ENCODE results near the gene GPX4. TPM values are rescaled to one million over a fixed set of nuclear protein-coding genes. Genes with fewer than 3 reads are reported as not detected.

GPX4 gene, protein sequence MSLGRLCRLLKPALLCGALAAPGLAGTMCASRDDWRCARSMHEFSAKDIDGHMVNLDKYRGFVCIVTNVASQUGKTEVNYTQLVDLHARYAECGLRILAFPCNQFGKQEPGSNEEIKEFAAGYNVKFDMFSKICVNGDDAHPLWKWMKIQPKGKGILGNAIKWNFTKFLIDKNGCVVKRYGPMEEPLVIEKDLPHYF
- 100 to 1,000 TPM; 350 to 485 (median 414) TPM for total RNA-seq

DNA sequence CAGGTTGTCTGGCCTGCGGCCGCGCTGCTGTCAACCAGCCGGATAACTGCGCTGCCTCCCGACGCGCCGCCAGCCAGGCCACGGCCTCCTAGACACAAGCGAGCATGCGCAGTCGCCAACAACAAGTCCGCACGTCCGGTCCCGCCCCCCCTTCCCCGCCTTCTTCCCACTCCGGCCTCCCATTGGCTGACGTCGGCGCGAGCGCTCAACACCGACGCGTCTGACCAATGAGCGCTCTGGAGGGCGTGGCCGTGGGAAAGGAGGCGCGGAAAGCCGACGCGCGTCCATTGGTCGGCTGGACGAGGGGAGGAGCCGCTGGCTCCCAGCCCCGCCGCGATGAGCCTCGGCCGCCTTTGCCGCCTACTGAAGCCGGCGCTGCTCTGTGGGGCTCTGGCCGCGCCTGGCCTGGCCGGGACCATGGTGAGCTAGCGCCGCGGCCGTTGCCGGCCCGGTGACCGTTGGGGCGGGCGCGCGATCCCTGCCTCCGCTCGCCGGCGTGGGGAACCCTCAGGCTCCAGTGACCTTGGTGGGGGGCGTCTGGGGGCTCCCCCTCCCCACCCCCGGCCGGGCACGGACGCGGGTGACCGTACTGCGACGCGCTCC, at the start of gene GPX4:
Gene GPX4, plus strand, starts transcription at position 287 of the 603 bp plus-strand sequence. Its CDS starts 50 bp downstream, at position 337.
- H3K4me3 ChIP-seq (replicated peaks in 1 of 3) = peak within 1 kb of the TSS; percentile 47 to 98 (median 48)
- H3K27me3 ChIP-seq = no peaks in the 10 kb centered on the region
- peaks cover 51 to 60% of the 10 kb centered on the region in 2 donors for H3K4me1 ChIP-seq
- whole genome bisulfite sequencing, 2 donors = 2% methylated on average over 11 of the region's 75 CpGs; no CpG with 5 or more reads in 1 of the 2 donors
- no peaks in the 10 kb centered on the region for H3K9me3 ChIP-seq
- TF ChIP-seq, protein P1, sequence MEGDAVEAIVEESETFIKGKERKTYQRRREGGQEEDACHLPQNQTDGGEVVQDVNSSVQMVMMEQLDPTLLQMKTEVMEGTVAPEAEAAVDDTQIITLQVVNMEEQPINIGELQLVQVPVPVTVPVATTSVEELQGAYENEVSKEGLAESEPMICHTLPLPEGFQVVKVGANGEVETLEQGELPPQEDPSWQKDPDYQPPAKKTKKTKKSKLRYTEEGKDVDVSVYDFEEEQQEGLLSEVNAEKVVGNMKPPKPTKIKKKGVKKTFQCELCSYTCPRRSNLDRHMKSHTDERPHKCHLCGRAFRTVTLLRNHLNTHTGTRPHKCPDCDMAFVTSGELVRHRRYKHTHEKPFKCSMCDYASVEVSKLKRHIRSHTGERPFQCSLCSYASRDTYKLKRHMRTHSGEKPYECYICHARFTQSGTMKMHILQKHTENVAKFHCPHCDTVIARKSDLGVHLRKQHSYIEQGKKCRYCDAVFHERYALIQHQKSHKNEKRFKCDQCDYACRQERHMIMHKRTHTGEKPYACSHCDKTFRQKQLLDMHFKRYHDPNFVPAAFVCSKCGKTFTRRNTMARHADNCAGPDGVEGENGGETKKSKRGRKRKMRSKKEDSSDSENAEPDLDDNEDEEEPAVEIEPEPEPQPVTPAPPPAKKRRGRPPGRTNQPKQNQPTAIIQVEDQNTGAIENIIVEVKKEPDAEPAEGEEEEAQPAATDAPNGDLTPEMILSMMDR (IDR thresholded peaks at IDR 0.05) = no peak
- TF ChIP-seq POLR2A (IDR thresholded peaks at IDR 0.05) = peak; percentile 95 to 99
- H3K27ac ChIP-seq = peak within 1 kb of the TSS; percentile 98 to 99 (median 99)
- intact Hi-C loops (cut with DNase I) = no loop called here
- H3K36me3 ChIP-seq = peaks cover 17 to 23% of the 10 kb centered on the region in 2 donors
- DNase-seq = peak; percentile 99 to 100

DNA sequence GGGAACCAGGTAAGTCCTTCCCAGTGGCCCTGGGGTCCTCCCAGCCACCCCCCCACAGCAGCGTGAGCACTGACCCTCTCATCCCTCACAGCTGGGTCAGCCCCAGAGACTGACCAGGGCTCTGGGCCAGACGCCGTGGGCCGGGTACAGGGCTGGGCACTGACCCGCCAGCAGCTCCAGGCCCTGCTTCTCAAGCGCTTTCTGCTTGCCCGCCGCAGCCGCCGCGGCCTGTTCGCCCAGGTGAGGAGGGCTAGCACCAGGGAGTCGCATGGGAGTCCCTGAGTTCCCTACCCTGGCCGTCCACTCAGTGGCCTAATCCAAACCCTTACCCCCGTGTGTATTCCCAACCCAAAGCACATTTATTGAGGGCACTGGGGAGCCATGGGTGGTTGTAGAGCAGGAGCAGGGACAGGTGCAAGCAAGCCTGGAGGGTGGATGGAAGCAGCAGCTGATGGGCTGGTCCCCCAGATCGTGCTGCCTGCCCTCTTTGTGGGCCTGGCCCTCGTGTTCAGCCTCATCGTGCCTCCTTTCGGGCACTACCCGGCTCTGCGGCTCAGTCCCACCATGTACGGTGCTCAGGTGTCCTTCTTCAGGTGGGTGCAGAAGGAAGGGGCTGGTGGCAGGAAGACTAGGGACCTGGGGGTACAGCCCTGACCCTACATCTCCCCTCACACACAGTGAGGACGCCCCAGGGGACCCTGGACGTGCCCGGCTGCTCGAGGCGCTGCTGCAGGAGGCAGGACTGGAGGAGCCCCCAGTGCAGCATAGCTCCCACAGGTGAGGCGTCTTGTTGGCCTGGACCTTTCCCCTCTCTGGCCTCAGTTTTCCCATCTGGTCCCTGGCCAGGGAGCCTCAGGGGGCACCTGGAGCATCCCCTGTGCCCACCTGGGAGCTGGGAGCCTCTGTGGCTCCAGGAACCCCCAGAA, 49.4 kb upstream of the GPX4 start:
- Histone ChIP-seq H3K4me1 (no peaks in the 10 kb centered on the region), H3K27me3 (no peaks in the 10 kb centered on the region), H3K4me3 (replicated peaks in 1 of 3) (no peak overlapping the region), H3K36me3 (no peaks in the 10 kb centered on the region), H3K9me3 (no peaks in the 10 kb centered on the region), H3K27ac (no peak overlapping the region)
- intact Hi-C loops (cut with DNase I) = no loop called here
- no peak for DNase-seq
- 94 to 96% methylated on average over 9 to 21 of the region's 28 CpGs for WGBS, 2 donors
- no peak for TF ChIP-seq POLR2A (IDR thresholded peaks at IDR 0.05)
- TF ChIP-seq, protein P1 (IDR thresholded peaks at IDR 0.05) = no peak

DNA sequence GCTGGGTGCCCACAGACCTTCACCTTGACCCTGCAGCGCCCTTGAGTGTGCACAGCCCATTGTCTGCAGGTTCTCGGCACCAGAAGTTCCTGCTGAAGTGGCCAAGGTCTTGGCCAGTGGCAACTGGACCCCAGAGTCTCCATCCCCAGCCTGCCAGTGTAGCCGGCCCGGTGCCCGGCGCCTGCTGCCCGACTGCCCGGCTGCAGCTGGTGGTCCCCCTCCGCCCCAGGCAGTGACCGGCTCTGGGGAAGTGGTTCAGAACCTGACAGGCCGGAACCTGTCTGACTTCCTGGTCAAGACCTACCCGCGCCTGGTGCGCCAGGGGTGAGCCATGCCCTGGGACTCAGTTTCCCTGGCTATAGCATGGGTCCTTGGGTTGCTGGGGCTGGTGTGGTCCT, 48.8 kb upstream of the GPX4 start:
- TF ChIP-seq, protein P1 (IDR thresholded peaks at IDR 0.05) = no peak
- TF ChIP-seq POLR2A (IDR thresholded peaks at IDR 0.05) = no peak
- Histone ChIP-seq H3K27me3 (no peaks in the 10 kb centered on the region), H3K27ac (no peak overlapping the region), H3K36me3 (no peaks in the 10 kb centered on the region), H3K4me3 (replicated peaks in 1 of 3) (no peak overlapping the region), H3K9me3 (no peaks in the 10 kb centered on the region), H3K4me1 (no peaks in the 10 kb centered on the region)
- intact Hi-C loops (cut with DNase I) = no loop called here
- WGBS, 2 donors = 96% methylated on average over 3 of the region's 14 CpGs; no CpG with 5 or more reads in 1 of the 2 donors
- no peak for DNase-seq

DNA sequence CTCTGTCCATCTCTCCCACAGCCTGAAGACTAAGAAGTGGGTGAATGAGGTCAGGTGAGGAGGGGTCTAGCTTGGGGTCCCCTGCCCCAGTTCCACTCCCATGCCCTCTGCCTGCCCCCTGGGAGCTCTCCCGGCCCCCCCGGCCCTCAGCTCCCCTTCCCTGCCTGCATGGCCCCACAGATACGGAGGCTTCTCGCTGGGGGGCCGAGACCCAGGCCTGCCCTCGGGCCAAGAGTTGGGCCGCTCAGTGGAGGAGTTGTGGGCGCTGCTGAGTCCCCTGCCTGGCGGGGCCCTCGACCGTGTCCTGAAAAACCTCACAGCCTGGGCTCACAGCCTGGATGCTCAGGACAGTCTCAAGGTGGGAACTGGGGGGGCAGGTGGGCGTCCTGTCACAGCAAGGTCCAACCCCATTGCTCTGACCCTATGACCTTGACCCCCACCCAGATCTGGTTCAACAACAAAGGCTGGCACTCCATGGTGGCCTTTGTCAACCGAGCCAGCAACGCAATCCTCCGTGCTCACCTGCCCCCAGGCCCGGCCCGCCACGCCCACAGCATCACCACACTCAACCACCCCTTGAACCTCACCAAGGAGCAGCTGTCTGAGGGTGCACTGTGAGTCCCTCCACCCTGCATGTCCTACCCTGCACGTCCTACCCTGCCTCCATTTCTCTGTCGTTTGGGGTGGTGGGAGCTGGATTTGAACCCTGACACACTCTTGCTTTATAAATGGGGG, 47.7 kb upstream of the GPX4 start:
- Histone ChIP-seq H3K4me1 (no peaks in the 10 kb centered on the region), H3K27me3 (no peaks in the 10 kb centered on the region), H3K27ac (no peak overlapping the region), H3K4me3 (replicated peaks in 1 of 3) (no peak overlapping the region), H3K36me3 (no peaks in the 10 kb centered on the region), H3K9me3 (no peaks in the 10 kb centered on the region)
- no peak for DNase-seq
- TF ChIP-seq, protein P1 (IDR thresholded peaks at IDR 0.05) = no peak
- no peak for TF ChIP-seq POLR2A (IDR thresholded peaks at IDR 0.05)
- 94 to 95% methylated on average over 14 to 15 of the region's 20 CpGs for WGBS, 2 donors
- intact Hi-C loops (cut with DNase I) = no loop called here

All from thyroid gland (tissue), 4 donors.